Measurements from ENCODE around the gene RIC3.

The RIC3 gene

DNA sequence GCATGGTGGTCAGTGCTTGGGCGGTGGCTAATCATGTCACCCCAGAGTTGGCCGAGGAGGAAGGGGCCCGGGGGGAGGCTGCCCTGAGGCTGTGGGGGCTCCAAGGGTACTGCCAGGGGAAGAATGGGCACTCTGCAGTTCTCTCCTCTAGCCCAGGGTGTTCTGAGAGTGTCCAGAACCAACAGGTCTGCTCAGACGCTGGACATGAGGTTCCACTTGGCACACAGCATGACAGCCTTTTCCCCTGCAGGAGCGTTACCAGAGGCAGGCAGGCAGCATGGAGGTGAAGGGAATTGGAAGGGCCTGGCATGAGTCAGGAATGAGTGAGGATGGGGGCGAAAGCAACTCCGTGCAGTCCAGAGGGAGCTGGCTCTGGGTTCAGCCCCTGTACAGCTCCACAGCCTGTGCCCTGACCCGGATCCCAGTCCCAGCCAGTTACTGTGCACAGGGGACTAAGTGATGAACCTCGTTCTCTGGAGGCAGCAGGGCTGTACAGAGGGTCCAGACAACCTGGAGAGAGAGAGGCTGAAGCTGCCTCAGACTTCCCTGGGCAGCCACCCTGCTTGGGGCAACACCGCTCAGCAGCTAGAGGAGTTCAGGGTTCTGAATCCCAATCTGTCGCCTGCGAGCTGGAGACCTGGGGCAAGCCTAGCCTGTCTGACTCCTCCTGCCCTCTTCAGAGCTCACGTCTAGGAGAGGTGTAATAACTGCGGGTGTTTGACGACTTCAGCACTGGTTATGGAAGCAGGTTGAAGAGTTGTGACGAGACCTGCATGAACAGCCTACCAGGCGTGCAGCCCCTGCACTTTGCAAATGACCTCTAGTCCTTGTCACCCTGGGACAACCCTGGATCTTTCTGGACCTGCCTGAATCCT lies 102.6 kb downstream of the RIC3 start:
- no peak for DNase-seq

DNA sequence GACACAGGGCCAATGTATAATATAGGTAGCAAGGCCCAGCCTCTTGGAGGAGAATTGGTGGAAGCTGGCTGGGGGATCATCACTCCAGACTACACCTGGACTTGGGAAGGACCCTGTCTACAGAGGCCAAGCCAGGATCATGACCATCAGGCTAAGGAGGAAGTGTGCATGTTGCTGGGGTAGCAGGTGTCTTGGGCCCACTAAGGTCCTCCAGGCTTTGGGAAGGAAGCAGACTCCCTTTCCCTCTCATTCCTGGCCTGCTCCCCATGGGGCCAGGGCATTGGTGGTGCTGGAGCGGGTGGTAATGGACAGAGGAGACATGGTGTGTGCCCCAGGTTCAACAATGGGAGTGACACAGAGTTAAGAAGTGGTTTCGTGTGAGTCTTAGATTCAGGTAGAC lies 103.8 kb downstream of the RIC3 start:
- no peak for DNase-seq

DNA sequence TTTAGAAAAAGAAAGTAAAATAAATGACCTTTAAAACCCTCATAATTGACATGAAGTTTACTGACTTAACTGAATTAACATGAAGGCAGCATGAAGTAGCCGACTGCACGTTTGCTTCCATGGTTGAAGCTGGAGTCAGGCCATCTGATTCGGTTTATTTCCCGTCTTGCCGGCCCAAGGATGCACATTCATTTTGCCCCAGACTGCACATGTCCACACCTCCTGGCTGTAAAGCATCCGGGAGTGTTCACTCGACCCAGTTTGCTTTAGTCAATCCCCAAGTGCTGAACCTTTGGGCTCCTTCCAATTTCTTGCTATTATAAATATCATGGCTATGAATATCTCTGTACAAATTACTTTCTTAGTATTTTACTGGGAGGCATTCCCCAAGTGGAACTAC lies 105.5 kb downstream of the RIC3 start:
- peak; percentile 60 for DNase-seq

DNA sequence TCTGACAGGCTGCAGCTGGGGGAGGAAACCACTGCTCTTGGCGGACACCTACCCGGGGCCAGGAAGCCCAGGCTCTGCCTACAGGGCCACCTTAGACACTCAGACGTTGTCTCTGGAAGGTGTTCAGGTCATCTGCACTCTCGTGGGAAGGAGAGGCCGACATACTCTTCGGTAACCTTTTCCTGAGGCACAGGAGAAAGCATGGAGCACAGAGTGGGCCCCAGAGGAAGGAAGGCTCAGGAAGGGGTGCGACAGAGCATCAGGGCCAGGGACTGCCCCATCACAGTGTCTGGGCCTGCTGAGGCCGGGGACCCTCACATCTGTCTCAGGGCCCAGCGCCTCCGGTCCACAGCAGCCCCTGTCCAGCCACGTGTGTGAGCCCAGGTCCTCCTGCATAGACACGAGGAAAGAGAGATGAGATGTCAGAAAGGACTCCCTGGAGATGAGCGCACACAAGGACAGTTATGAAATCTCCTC lies 106.0 kb downstream of the RIC3 start:
- DNase-seq: no peak

DNA sequence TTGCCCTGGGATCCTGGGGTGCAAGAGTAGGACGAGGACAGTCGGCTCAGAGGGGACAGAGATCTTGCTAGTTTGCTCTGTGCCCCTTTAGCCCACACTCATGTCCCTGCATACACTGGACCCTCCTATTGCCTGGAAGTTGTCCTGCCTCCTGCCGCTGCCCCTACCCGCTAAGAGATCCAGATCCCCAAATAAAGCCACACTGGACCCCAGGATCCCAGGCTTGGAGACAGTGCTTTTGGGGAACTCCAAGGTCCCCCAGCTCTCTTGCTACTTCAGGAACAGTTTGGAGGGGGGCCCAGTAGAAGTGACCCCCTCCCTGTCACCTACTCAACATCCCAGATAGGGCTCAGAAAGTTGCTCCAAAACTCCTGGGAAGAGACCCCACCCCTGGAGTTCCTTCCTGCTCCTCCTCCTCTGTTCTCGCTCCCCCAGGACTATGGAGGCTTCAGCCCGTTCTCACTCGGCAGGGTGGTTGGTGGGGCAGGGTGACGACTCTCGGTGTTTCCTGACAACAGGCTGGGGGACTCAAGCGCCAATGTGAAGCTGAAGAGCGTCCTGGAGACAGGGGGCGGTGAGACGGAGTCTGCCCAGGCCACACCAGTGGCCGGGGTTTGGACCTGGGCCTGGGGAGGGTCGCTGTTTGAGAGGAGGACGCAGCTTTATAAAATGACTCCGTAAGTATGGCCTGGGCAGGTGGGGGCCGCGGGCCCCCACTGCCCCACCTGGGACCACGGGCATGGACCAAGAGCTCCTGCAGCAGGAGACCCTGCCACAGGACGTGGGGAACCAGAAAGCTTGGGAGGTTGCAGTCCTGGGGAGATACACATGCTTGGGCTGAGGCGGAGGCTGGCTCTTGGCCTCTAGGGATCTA lies 107.0 kb downstream of the RIC3 start:
- no peak for DNase-seq

DNA sequence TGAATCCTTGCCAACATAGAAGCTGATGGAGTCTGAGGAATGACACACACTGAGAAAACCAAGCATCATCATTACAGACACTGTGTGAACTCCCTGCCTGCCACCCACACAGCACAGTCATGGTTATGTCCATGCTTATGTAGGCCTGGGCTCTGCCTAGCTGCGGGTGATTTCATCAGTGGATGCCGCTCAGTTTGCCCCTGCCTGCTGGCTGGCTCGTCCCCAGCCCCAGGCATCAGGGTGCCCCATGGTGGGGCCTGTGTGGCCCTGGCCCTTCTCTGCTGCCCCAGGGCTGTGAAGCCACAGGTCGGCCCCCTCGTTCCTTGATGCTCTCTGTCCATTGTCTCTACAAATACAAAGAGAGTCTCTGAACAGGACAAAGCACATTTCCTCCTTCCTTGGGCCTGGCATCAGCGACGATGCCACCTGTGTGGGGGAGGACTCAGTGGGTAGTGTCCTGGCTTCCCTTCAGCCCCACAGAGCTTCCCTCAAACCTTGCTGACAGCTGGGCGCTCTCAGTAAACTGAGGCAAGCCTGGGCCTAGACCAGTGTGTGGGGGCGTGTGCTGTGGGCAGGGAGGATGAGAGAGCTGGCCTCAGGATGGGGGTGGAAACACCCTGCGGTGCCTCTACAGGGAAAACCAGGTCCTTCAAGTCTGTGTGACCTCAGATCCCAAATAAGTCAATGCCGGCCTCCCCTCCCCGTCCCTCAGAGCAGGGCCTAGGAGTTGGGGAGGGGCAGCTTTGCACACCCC lies 107.8 kb downstream of the RIC3 start:
- peak; percentile 58 for DNase-seq

DNA sequence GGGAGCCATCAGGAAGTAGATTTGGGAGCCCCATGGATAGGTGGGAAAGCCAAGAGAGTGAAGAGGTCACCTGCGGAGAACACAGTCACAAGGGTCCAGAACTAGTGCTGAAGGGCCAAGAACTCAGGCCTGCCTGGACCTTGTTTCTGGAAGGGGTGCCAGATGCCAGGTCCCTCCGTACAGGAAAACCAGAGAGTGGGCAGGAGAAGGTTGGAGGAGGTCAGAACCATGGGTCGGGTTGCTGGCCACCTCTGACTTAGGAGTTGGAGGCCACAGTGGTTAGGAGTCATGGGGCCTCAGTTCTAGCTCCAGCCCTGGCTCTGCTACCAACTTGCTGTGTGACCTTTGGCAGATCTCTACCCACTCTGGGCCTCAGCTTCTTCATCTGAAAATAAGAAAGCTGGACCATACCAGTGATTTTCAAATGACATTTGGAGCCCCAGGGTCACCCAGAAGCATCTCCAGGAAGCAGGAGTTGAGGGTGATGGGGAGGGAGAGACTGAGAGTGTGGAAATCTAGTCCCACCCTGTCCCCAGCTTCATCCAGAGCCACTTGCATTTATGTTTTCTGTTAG lies 108.6 kb downstream of the RIC3 start:
- no peak for DNase-seq

DNA sequence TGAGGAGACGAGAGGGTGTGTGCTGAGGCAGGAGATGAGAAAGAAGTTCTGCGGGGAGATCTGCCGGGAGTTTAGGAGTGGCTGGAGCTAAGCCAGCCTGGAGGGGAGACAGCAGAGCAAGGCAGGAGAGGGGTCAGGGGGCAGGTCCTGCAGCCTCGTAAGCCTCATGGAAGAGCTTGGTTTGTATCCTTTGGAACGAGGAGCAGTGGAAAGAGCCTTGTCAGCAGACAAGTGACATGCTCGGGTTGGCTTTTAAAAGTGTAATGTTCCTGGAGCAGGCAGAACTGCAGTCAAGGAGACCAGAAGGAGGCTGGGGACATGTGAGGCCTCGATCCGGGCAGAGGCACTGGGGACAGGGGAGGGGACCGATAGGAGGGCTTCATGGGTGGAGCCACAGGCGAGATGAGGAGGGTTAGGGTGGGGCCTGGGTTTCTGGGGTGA lies 109.2 kb downstream of the RIC3 start:
- DNase-seq: no peak

DNA sequence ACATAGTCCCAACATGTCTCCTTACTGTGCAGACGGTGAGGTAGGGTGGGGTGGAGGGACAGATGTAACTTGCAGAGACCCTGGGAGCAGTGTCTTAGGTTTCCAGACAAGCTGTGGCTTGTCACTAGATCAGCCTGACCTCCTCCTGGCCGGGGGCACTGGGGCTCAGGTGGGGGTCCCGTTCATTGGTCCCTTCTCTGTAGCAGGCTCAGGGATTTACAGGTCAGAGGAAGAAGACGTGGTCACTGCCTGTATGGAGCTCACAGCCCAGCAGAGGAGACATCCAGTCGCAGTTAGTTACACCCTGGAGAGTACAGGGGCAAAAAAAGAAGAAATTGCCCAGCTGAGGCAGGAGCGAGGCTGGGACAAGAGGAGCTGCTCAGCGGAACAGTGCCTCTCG lies 109.8 kb downstream of the RIC3 start:
- no peak for DNase-seq

DNA sequence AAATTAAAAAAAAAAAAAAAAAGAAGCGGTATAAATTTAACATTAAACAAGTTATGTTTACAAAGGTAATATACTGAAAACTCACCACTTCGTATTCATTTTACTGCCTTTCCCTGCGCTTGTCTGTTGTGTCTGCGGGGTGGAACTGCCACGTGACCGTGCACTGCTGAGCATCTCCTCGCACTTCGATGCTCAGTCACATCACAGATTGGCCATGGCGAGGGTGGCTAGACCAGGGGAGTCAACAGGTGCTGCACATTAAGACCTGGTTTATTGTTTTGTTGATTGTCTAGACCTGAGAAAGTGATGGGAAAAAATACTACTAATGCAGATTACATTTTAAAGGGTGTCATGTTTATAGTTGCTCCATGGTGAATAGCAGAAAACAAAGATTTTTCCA lies 110.6 kb downstream of the RIC3 start:
- no peak for DNase-seq

DNA sequence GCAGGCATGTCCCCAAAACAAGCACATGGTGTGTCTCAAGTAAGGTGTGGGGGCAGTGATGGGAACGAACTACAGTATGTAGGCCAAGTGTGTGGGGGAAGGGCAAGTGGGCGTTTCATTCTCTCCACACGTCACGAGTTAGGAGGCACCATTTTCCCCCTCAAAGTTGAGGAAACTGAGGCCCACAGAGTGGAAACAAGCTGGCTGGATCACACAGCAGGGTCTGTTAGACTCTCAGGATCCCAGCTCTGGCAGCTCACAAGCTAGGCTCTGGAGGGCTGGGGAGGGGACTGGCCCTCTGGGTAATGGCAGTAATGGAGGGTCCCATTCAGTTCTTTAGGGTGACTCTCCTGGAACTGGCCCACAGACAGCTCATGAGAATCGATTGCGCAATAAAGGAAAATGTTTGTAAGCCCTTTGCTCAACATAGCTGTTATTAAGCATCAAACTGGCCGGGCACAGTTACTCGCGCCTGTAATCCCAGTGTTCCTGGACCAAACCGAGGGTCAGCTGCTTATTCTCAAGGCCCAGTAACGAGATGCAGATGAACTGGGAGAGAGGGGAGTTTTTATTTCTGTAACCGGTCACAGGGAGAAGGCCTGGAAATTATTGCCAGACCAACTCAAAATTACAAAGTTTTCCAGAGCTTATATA lies 111.9 kb downstream of the RIC3 start:
- peak; percentile 59 for DNase-seq
